HepG2 (cell line): ENCODE results near the gene TMEM74B. TPM values are rescaled to one million over a fixed set of nuclear protein-coding genes. Genes with fewer than 3 reads are reported as not detected.

Experiments used
- ATAC-seq: fragments of 200-7000 bp; cut with Tn5 transposase; 3 replicates; pipeline ENCODE4 v1.9.1; 2020; ENCODE audit warnings: mild to moderate bottlenecking, moderate library complexity
- BruUV-seq: library from RNA; stranded (reverse); fragments of 400-500 nt; replicated peaks from 2 replicates; lab custom pipeline; 2021; lab: Mats Ljungman, UMichigan
- CTCF ChIA-PET: fragments of 300-600 bp; formaldehyde crosslinking; extraction: SDS; loops from one replicate; lab custom pipeline; 2021; ENCODE audit warnings: low total read pairs, inconsistent platforms, low intra/inter-chr PET ratio; lab: Yijun Ruan, JAX
- POLR2A ChIA-PET: fragments of 350-600 bp; sonication (Branson Sonifier 250); formaldehyde crosslinking; loops from one replicate; lab custom pipeline; 2020; ENCODE audit warnings: antibody characterized with exemption, inconsistent platforms; lab: Yijun Ruan, JAX
- DNase-seq: peaks from one replicate; pipeline ENCODE4 v3.0.0-alpha.2; 2015; ENCODE audit warnings: low spot score
- FAIRE-seq: peaks from 3 replicates; lab custom pipeline; 2011; peaks lifted over from hg19 to GRCh38; lab: Jason Lieb, UNC
- H2AFZ ChIP-seq: one replicate; pipeline ENCODE4 v1.6.1; 2011; ENCODE audit warnings: low read length, inconsistent platforms
- H3K27ac ChIP-seq: fragments of 300-600 bp; 3 replicates; pipeline ENCODE4 v1.8.0; 2011; ENCODE audit warnings: mixed run types, mild to moderate bottlenecking, mixed read lengths, low read length, inconsistent platforms; ENCODE audit not compliant: insufficient read depth; ENCODE audit errors: extremely low read length
- H3K27me3 ChIP-seq, 2 experiments: fragments of 200-600 bp in 1 of 2; 2 replicates in 1 of 2; 3 replicates in 1 of 2; pipeline versions ENCODE4 v1.6.0 to v1.8.0; 2011; ENCODE audit warnings: low read length in 2 of 2, mild to moderate bottlenecking in 2 of 2, moderate library complexity in 2 of 2, inconsistent platforms in 1 of 2; ENCODE audit not compliant: insufficient read depth in 2 of 2, control insufficient read depth in 1 of 2
- H3K36me3 ChIP-seq, 2 experiments: fragments of 200-600 bp in 1 of 2; replicated peaks in 1 of 2; 2 replicates in 1 of 2; 3 replicates in 1 of 2; pipeline versions ENCODE4 v1.5.1 to v1.8.0; 2011; ENCODE audit warnings: low read length in 2 of 2, inconsistent platforms in 1 of 2; ENCODE audit not compliant: insufficient read depth in 2 of 2, control insufficient read depth in 1 of 2
- H3K4me1 ChIP-seq: 2 replicates; pipeline ENCODE4 v1.5.1; 2012; ENCODE audit warnings: low read length, inconsistent platforms; ENCODE audit not compliant: insufficient read depth
- H3K4me2 ChIP-seq: 2 replicates; pipeline ENCODE4 v1.6.0; 2011; ENCODE audit warnings: low read depth, low read length, inconsistent platforms
- H3K4me3 ChIP-seq, 3 experiments: fragments of 200-600 bp in 1 of 3; sonication (generic), shearing (Covaris generic) in 1 of 3; replicated peaks in 1 of 3; 2 replicates each; pipeline ENCODE4 v1.5.1; 2011 to 2016; ENCODE audit warnings: low read length in 3 of 3, inconsistent platforms in 2 of 3, low read depth in 2 of 3, mild to moderate bottlenecking in 2 of 3, control low read depth in 1 of 3, mixed read lengths in 1 of 3; ENCODE audit not compliant: insufficient read depth in 1 of 3
- H3K79me2 ChIP-seq: one replicate; pipeline ENCODE4 v1.6.1; 2011; ENCODE audit warnings: low read length, inconsistent platforms; ENCODE audit not compliant: insufficient read depth
- H3K9ac ChIP-seq: 2 replicates; pipeline ENCODE4 v1.6.0; 2011; ENCODE audit warnings: mild to moderate bottlenecking, low read depth, low read length, inconsistent platforms; ENCODE audit not compliant: insufficient read depth
- H3K9me3 ChIP-seq: 2 replicates; pipeline ENCODE4 v1.5.1; 2012; ENCODE audit warnings: mild to moderate bottlenecking, low read length
- H4K20me1 ChIP-seq: 2 replicates; pipeline ENCODE4 v1.6.0; 2011; ENCODE audit warnings: inconsistent platforms, mild to moderate bottlenecking, low read length, moderate library complexity; ENCODE audit not compliant: insufficient read depth
- ELK4 ChIP-seq: sonication (generic); formaldehyde crosslinking; IDR thresholded peaks from 2 replicates; pipeline ENCODE4 v1.9.0; 2021; ENCODE audit warnings: missing genetic modification reagents, borderline replicate concordance
- HNRNPH1 ChIP-seq: fragments of 200-400 bp; formaldehyde crosslinking; optimal IDR thresholded peaks from 2 replicates; pipeline ENCODE3; 2017; ENCODE audit warnings: mild to moderate bottlenecking, low read depth, low read length
- SMAD9 ChIP-seq: sonication (generic); formaldehyde crosslinking; IDR thresholded peaks from 2 replicates; pipeline ENCODE4 v1.5.1; 2020; ENCODE audit warnings: mild to moderate bottlenecking, missing genetic modification reagents
- WGBS: methylation state at CpG from one replicate; pipeline ENCODE4 v1.1.6; 2017; ENCODE audit warnings: low lambda C conversion rate; 5-methylcytosine and 5-hydroxymethylcytosine counted together
- in situ Hi-C: cut with HindIII; loops from 2 replicates; pipeline ENCODE4 v1.10.0; 2017; ENCODE audit warnings: low pct_unique_long_range_greater_than_20kb; ENCODE audit not compliant: extremely low pct_ligation_motif_present
- intact Hi-C: fragments of 100-400 bp; cut with micrococcal nuclease; formaldehyde crosslinking; loops from one replicate; pipeline ENCODE4 v1.10.0; 2022; ENCODE audit not compliant: unreplicated experiment
- polyA plus RNA-seq, 8 experiments: library from polyadenylated mRNA; depleted of rRNA in 3 of 8; stranded (reverse) in 7 of 8; unstranded in 1 of 8; fragments of >200 nt; fragmentation: Illumina TruSeq in 4 of 8; extraction: Trizol in 4 of 8; gene quantifications; 2 replicates each; pipeline versions ENCODE4 v1.2.1 to v1.2.3, GENCODE V29; 2011 to 2016; ENCODE audit warnings: low read depth in 4 of 8, missing spikeins in 1 of 8, mixed read lengths in 1 of 8; ENCODE audit not compliant: insufficient read depth in 1 of 8
- total RNA-seq, 5 experiments: library from RNA; depleted of rRNA; stranded (reverse); fragments of >200 nt; fragmentation: Illumina TruSeq; extraction: Trizol; gene quantifications; 2 replicates each; pipeline ENCODE4 v1.2.3, GENCODE V29; 2016; ENCODE audit warnings: low read depth in 1 of 5
- TF ChIP-seq, protein P1 (sequence below): sonication (generic); formaldehyde crosslinking; IDR thresholded peaks from 2 replicates; pipeline ENCODE4 v1.4.0; 2020; ENCODE audit warnings: low read depth, mild to moderate bottlenecking, missing genetic modification reagents
- TF ChIP-seq, protein P2 (sequence below): sonication (generic); formaldehyde crosslinking; conservative IDR thresholded peaks from 2 replicates; pipeline ENCODE4 v1.4.0; 2020; ENCODE audit warnings: missing genetic modification reagents

The TMEM74B gene
- total and polyA plus RNA-seq, 2 of the 13 experiments (the other 11 are each of a cell fraction or from before 2014, with no cell fraction given): 4.7 to 18.4 TPM

DNA sequence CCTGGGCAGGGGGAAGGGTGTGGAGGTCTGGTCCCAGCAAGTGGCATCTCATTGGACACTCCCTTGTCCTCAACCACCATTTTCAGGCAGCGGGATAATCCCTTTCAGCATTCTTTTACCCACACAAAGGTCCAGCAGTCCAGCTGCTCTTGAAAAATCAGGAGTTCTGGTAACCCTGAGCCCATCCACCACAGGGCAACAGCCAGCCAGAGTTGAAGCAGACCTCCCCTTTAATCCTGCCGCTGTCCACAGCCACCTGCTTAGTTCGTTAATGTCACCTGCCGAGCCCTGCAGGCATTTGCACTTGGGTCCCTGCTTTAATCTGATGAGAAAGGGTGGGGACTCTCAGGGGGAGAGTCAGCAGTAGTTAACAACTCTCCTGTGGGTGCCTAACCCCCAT is 11.1 kb downstream of the TMEM74B start:
- TF ChIP-seq, protein P1, sequence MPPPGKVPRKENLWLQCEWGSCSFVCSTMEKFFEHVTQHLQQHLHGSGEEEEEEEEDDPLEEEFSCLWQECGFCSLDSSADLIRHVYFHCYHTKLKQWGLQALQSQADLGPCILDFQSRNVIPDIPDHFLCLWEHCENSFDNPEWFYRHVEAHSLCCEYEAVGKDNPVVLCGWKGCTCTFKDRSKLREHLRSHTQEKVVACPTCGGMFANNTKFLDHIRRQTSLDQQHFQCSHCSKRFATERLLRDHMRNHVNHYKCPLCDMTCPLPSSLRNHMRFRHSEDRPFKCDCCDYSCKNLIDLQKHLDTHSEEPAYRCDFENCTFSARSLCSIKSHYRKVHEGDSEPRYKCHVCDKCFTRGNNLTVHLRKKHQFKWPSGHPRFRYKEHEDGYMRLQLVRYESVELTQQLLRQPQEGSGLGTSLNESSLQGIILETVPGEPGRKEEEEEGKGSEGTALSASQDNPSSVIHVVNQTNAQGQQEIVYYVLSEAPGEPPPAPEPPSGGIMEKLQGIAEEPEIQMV: no peak
- TF ChIP-seq HNRNPH1 (no peak), ELK4 (no peak), SMAD9 (CRISPR knock-in tag) (no peak)
- TF ChIP-seq, protein P2, sequence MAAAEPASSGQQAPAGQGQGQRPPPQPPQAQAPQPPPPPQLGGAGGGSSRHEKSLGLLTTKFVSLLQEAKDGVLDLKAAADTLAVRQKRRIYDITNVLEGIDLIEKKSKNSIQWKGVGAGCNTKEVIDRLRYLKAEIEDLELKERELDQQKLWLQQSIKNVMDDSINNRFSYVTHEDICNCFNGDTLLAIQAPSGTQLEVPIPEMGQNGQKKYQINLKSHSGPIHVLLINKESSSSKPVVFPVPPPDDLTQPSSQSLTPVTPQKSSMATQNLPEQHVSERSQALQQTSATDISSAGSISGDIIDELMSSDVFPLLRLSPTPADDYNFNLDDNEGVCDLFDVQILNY: no peak
- ATAC-seq: no peak
- Histone ChIP-seq H3K4me2 (no peak overlapping the region), H3K4me3 (no peak overlapping the region), H3K36me3 (peaks cover 22 to 34% of the 10 kb centered on the region in 2 experiments), H3K27ac (no peak overlapping the region), H3K9ac (no peak overlapping the region), H2AFZ (no peak overlapping the region), H4K20me1 (peaks cover 20% of the 10 kb centered on the region; the same call in 1 of the 2 replicates), H3K4me1 (0 out of 2 replicates have a peak, but pooled peaks cover 7% of the 10 kb centered on the region), H3K9me3 (no peaks in the 10 kb centered on the region), H3K27me3 (no peaks in the 10 kb centered on the region), H3K79me2 (no peaks in the 10 kb centered on the region)
- in situ Hi-C loops: no loop called here
- ChIA-PET CTCF (no interaction called here), POLR2A (no interaction called here)
- intact Hi-C loops: no loop called here
- 88% methylated on average over 4 of the region's 4 CpGs for WGBS
- no peak for FAIRE-seq
- BruUV-seq: no TSS peak
- no peak for DNase-seq
